ENCODE measurements around the gene NUP88.

Gene NUP88

GRCh38 chr17:5354886-5355415 is 64.5 kb downstream of the NUP88 start:
- no peak for DNase-seq
- H3K79me2 ChIP-seq (ENCODE audit: control insufficient read depth, insufficient read depth, low read length) = no peaks in the 10 kb centered on the region
- H3K4me2 ChIP-seq (ENCODE audit: low read length) = no peak overlapping the region
- WGBS (ENCODE audit: extremely low coverage, insufficient coverage, low lambda C conversion rate) = no CpG with 5 or more reads among the region's 2 CpGs
- H2BK15ac ChIP-seq (replicated peaks; ENCODE audit: low read depth) = no peak overlapping the region
- H3K79me1 ChIP-seq (ENCODE audit: low read length) = no peaks in the 10 kb centered on the region
- H2AK5ac ChIP-seq (ENCODE audit: low read length) = no peak overlapping the region
- no peak overlapping the region for H3K23ac ChIP-seq (ENCODE audit: low read length)
- H4K8ac ChIP-seq (ENCODE audit: low read depth, low read length) = no peak overlapping the region
- no peaks in the 10 kb centered on the region for H3K4me1 ChIP-seq (ENCODE audit: control insufficient read depth, low read depth, low read length)
- H2BK120ac ChIP-seq (ENCODE audit: low read depth, low read length) = no peak overlapping the region
- H3K36me3 ChIP-seq (ENCODE audit: control insufficient read depth, insufficient read depth, low read length) = no peaks in the 10 kb centered on the region
- no peak overlapping the region for H2BK5ac ChIP-seq (ENCODE audit: low read length)
- no peak overlapping the region for H3K9ac ChIP-seq (ENCODE audit: low read length)
- H3K27ac ChIP-seq (ENCODE audit: low read depth, low read length) = no peak overlapping the region
- no peak overlapping the region for H3K4ac ChIP-seq (ENCODE audit: low read depth, low read length)
- no peak overlapping the region for H3K18ac ChIP-seq (ENCODE audit: low read length)
- no peak overlapping the region for H3K4me3 ChIP-seq (ENCODE audit: low read length)
- H3K56ac ChIP-seq (ENCODE audit: low read length) = no peak overlapping the region
- H3K27me3 ChIP-seq (ENCODE audit: insufficient read depth, low read length, poor library complexity) = no peaks in the 10 kb centered on the region
- H4K5ac ChIP-seq (ENCODE audit: low read length) = no peak overlapping the region

DNA sequence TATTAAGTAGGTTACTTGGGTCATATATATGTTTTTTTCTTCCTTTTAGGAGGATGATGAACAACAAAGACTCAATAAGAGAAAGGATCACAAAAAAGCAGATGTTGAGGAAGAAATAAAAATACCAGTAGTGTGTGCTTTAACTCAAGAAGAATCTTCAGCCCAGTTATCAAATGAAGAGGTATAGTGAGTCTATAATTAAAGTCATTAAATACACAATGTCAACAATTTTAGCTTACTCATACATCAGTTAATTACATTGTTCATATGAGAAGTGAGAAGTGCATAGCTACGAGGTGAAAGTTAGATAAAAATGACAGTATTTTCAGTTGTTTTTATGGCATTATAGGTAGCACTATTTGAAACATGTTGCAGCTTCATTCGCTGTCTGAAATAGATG is 65.2 kb downstream of the NUP88 start:
- DNase-seq = no peak
- Histone ChIP-seq H2BK15ac (replicated peaks; ENCODE audit: low read depth) (no peak overlapping the region), H4K8ac (ENCODE audit: low read depth, low read length) (no peak overlapping the region), H3K4me3 (ENCODE audit: low read length) (no peak overlapping the region), H3K79me2 (ENCODE audit: control insufficient read depth, insufficient read depth, low read length) (no peaks in the 10 kb centered on the region), H2AK5ac (ENCODE audit: low read length) (no peak overlapping the region), H3K4ac (ENCODE audit: low read depth, low read length) (no peak overlapping the region), H3K36me3 (ENCODE audit: control insufficient read depth, insufficient read depth, low read length) (no peaks in the 10 kb centered on the region), H3K23ac (ENCODE audit: low read length) (no peak overlapping the region), H3K56ac (ENCODE audit: low read length) (no peak overlapping the region), H2BK120ac (ENCODE audit: low read depth, low read length) (no peak overlapping the region), H3K79me1 (ENCODE audit: low read length) (no peaks in the 10 kb centered on the region), H4K5ac (ENCODE audit: low read length) (no peak overlapping the region), H3K4me2 (ENCODE audit: low read length) (no peak overlapping the region), H2BK5ac (ENCODE audit: low read length) (no peak overlapping the region), H3K18ac (ENCODE audit: low read length) (no peak overlapping the region), H3K9ac (ENCODE audit: low read length) (no peak overlapping the region), H3K27me3 (ENCODE audit: insufficient read depth, low read length, poor library complexity) (no peaks in the 10 kb centered on the region), H3K27ac (ENCODE audit: low read depth, low read length) (no peak overlapping the region), H3K4me1 (ENCODE audit: control insufficient read depth, low read depth, low read length) (no peaks in the 10 kb centered on the region)
- no CpG with 5 or more reads among the region's 2 CpGs for WGBS (ENCODE audit: extremely low coverage, insufficient coverage, low lambda C conversion rate)

DNA sequence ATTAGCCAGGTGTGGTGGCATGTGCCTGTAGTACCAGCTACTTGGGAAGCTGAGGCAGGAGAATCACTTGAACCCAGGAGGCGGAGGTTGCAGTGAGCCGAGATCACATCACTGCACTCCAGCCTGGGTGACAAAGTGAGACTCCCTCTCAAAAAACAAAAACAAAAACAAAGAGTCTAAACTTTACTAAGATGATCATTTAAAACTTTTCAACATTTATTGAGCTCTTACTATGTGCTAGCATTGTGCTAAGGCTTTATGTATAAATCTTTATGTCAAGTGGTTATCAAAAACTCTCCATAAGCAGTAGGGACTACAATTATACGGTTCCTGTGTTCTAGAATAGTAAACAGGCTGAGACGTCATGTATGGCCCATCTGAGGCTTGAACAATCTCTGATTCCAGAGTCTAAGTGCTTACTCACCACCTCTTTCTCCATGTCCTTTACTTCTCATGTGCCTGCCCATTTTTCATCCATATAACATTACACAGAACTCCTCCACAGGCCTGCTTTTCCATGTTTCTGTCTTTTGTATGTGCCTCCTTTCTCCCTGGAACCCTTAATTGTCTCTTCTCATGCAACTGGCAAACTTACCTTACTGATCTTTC is 66.7 kb downstream of the NUP88 start:
- H3K18ac ChIP-seq (ENCODE audit: low read length) = no peak overlapping the region
- H3K56ac ChIP-seq (ENCODE audit: low read length) = no peak overlapping the region
- no peaks in the 10 kb centered on the region for H3K79me2 ChIP-seq (ENCODE audit: control insufficient read depth, insufficient read depth, low read length)
- no peak overlapping the region for H3K4ac ChIP-seq (ENCODE audit: low read depth, low read length)
- no peaks in the 10 kb centered on the region for H3K4me1 ChIP-seq (ENCODE audit: control insufficient read depth, low read depth, low read length)
- DNase-seq = no peak
- no peak overlapping the region for H3K9ac ChIP-seq (ENCODE audit: low read length)
- H3K27ac ChIP-seq (ENCODE audit: low read depth, low read length) = no peak overlapping the region
- no CpG with 5 or more reads among the region's 4 CpGs for WGBS (ENCODE audit: extremely low coverage, insufficient coverage, low lambda C conversion rate)
- H2BK15ac ChIP-seq (replicated peaks; ENCODE audit: low read depth) = no peak overlapping the region
- H3K4me2 ChIP-seq (ENCODE audit: low read length) = no peak overlapping the region
- no peak overlapping the region for H3K4me3 ChIP-seq (ENCODE audit: low read length)
- no peak overlapping the region for H4K8ac ChIP-seq (ENCODE audit: low read depth, low read length)
- H3K23ac ChIP-seq (ENCODE audit: low read length) = no peak overlapping the region
- H2BK120ac ChIP-seq (ENCODE audit: low read depth, low read length) = no peak overlapping the region
- H4K5ac ChIP-seq (ENCODE audit: low read length) = no peak overlapping the region
- H2AK5ac ChIP-seq (ENCODE audit: low read length) = no peak overlapping the region
- no peak overlapping the region for H2BK5ac ChIP-seq (ENCODE audit: low read length)
- H3K79me1 ChIP-seq (ENCODE audit: low read length) = no peaks in the 10 kb centered on the region
- no peaks in the 10 kb centered on the region for H3K36me3 ChIP-seq (ENCODE audit: control insufficient read depth, insufficient read depth, low read length)
- no peaks in the 10 kb centered on the region for H3K27me3 ChIP-seq (ENCODE audit: insufficient read depth, low read length, poor library complexity)

DNA sequence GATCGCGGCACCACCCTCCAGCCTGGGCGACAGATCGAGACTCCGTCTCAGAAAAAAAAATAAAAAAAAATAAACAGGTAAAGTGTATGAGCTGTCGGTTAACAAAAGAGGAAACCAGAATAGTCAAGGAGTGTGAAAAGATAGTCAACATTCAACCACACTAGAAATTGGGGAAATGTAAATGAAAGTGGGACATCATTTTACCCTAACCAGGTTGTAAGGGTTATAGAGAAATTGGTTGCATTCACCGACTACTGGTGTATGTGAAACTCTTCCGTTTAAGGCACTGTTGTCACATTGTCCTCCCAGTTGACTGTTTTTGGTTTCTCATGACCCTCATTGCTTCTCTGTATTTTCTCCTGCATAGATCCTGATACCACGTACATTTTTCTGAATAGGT is 74.5 kb downstream of the NUP88 start:
- Histone ChIP-seq H4K5ac (ENCODE audit: low read length) (no peak overlapping the region), H3K4me2 (ENCODE audit: low read length) (no peak overlapping the region), H2BK15ac (replicated peaks; ENCODE audit: low read depth) (no peak overlapping the region), H3K79me2 (ENCODE audit: control insufficient read depth, insufficient read depth, low read length) (no peaks in the 10 kb centered on the region), H3K4me1 (ENCODE audit: control insufficient read depth, low read depth, low read length) (no peaks in the 10 kb centered on the region), H3K56ac (ENCODE audit: low read length) (no peak overlapping the region), H4K8ac (ENCODE audit: low read depth, low read length) (no peak overlapping the region), H3K27ac (ENCODE audit: low read depth, low read length) (no peak overlapping the region), H3K4me3 (ENCODE audit: low read length) (no peak overlapping the region), H2BK120ac (ENCODE audit: low read depth, low read length) (no peak overlapping the region), H3K23ac (ENCODE audit: low read length) (no peak overlapping the region), H3K4ac (ENCODE audit: low read depth, low read length) (no peak overlapping the region), H3K79me1 (ENCODE audit: low read length) (no peaks in the 10 kb centered on the region), H3K27me3 (ENCODE audit: insufficient read depth, low read length, poor library complexity) (no peaks in the 10 kb centered on the region), H2BK5ac (ENCODE audit: low read length) (no peak overlapping the region), H2AK5ac (ENCODE audit: low read length) (no peak overlapping the region), H3K18ac (ENCODE audit: low read length) (no peak overlapping the region), H3K36me3 (ENCODE audit: control insufficient read depth, insufficient read depth, low read length) (no peaks in the 10 kb centered on the region), H3K9ac (ENCODE audit: low read length) (no peak overlapping the region)
- WGBS (ENCODE audit: extremely low coverage, insufficient coverage, low lambda C conversion rate) = no CpG with 5 or more reads among the region's 9 CpGs
- DNase-seq = no peak

Data from mesendoderm (in vitro differentiated cells).